Left lung (tissue), 10 donors: ENCODE results near the gene MARCHF9. TPM values are rescaled to one million over a fixed set of nuclear protein-coding genes. Genes with fewer than 3 reads are reported as not detected.

Source experiments
- ATAC-seq: fragments of 200-7000 bp; cut with Tn5 transposase; one replicate; pipeline ENCODE4 v1.9.1; 2020; ENCODE audit warnings: moderate library complexity
- DNase-seq, 4 donors: peaks; one replicate each; pipeline ENCODE4 v3.0.0-alpha.2; 2013 to 2020
- H3K27ac ChIP-seq, 2 donors: fragments of 200-600 bp; sonication (generic) in 1 of 2; one replicate each; pipeline versions ENCODE4 v1.5.0 to v1.8.0; 2020 to 2021
- H3K27me3 ChIP-seq, 2 donors: fragments of 200-600 bp; sonication (generic) in 1 of 2; one replicate each; pipeline versions ENCODE4 v1.5.0 to v1.8.0; 2020 to 2021
- H3K36me3 ChIP-seq, 2 donors: fragments of 200-600 bp; sonication (generic) in 1 of 2; one replicate each; pipeline versions ENCODE4 v1.5.0 to v1.8.0; 2020 to 2021
- H3K4me1 ChIP-seq, 2 donors: fragments of 200-600 bp; one replicate each; pipeline ENCODE4 v1.8.0; 2021
- H3K4me3 ChIP-seq, 2 donors: fragments of 200-600 bp; sonication (generic) in 1 of 2; one replicate each; pipeline versions ENCODE4 v1.5.0 to v1.8.0; 2020 to 2021; ENCODE audit warnings: mild to moderate bottlenecking in 1 of 2
- H3K9me3 ChIP-seq, 2 donors: fragments of 200-600 bp; sonication (generic) in 1 of 2; one replicate each; pipeline versions ENCODE4 v1.5.0 to v1.8.0; 2020 to 2021
- intact Hi-C, 2 donors: fragments of 100-400 bp; cut with DNase I; formaldehyde crosslinking; loops; one replicate each; pipeline versions ENCODE4 v1.11.2 to v1.14.2; 2022
- polyA plus RNA-seq, 6 donors: library from polyadenylated mRNA; unstranded; fragments of 120-200 nt; gene quantifications; one replicate each; pipeline ENCODE4 v1.2.1, GENCODE V29; 2013; ENCODE audit not compliant: insufficient read length in 6 of 6
- total RNA-seq, 2 donors: library from RNA; stranded (reverse); fragmentation: NEBNext Ultra II Directional; extraction: Animal tissue kit (Norgen Biotek cat#: 25700); gene quantifications; one replicate each; pipeline ENCODE4 v1.2.1, GENCODE V29; 2021
- TF ChIP-seq, protein P1 (sequence below), 2 donors: fragments of 200-600 bp; sonication (generic) in 1 of 2; IDR thresholded peaks; one replicate each; pipeline versions ENCODE4 v1.5.0 to v1.8.0; 2021; ENCODE audit warnings: antibody characterized with exemption in 2 of 2
- donor health status: DM: no; HTN: yes; CAD: no.
- donor health status: DM: no; HTN: no; CAD: no.

MARCHF9 gene
- total and polyA plus RNA-seq, 8 donors, result 16.5 to 22.6 (median 19.5) TPM

GRCh38 chr12:57775563-57776246 is 20.8 kb downstream of the MARCHF9 start:
- intact Hi-C loops, result no loop called here
- TF ChIP-seq, protein P1, sequence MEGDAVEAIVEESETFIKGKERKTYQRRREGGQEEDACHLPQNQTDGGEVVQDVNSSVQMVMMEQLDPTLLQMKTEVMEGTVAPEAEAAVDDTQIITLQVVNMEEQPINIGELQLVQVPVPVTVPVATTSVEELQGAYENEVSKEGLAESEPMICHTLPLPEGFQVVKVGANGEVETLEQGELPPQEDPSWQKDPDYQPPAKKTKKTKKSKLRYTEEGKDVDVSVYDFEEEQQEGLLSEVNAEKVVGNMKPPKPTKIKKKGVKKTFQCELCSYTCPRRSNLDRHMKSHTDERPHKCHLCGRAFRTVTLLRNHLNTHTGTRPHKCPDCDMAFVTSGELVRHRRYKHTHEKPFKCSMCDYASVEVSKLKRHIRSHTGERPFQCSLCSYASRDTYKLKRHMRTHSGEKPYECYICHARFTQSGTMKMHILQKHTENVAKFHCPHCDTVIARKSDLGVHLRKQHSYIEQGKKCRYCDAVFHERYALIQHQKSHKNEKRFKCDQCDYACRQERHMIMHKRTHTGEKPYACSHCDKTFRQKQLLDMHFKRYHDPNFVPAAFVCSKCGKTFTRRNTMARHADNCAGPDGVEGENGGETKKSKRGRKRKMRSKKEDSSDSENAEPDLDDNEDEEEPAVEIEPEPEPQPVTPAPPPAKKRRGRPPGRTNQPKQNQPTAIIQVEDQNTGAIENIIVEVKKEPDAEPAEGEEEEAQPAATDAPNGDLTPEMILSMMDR (IDR thresholded peaks at IDR 0.05), result no peak
- H3K36me3 ChIP-seq, result peaks cover 0 to 3% of the 10 kb centered on the region in 2 donors
- no peaks in the 10 kb centered on the region for H3K27me3 ChIP-seq
- H3K4me1 ChIP-seq, result peaks cover 5 to 40% of the 10 kb centered on the region in 2 donors
- DNase-seq, result no peak
- no peak for ATAC-seq
- no peaks in the 10 kb centered on the region for H3K9me3 ChIP-seq
- H3K4me3 ChIP-seq, result no peak overlapping the region
- no peak overlapping the region for H3K27ac ChIP-seq

DNA sequence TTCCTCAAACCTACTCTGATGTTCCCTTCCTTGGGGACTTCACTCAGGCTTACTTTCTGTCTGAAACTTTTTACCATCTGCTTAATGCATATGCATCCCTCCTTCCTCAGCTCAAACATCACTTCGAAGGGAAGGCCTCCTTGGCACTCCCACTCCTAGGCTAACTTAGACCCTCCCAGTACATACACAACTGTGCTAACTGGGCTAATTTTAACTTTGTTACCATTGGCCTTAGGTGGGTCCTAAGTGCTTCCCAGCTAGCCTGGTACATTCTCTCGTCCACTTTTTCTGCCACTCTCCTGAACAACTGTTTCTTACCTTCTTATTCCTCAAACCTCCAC is 21.3 kb downstream of the MARCHF9 start:
- ATAC-seq (no peak), DNase-seq (no peak)
- Histone ChIP-seq H3K4me1 (peaks cover 4 to 40% of the 10 kb centered on the region in 2 donors), H3K9me3 (no peaks in the 10 kb centered on the region), H3K27me3 (no peaks in the 10 kb centered on the region), H3K4me3 (no peak overlapping the region), H3K27ac (no peak overlapping the region), H3K36me3 (peaks cover 0 to 5% of the 10 kb centered on the region in 2 donors)
- intact Hi-C loops, result no loop called here
- TF ChIP-seq, protein P1 (IDR thresholded peaks at IDR 0.05), result no peak

DNA sequence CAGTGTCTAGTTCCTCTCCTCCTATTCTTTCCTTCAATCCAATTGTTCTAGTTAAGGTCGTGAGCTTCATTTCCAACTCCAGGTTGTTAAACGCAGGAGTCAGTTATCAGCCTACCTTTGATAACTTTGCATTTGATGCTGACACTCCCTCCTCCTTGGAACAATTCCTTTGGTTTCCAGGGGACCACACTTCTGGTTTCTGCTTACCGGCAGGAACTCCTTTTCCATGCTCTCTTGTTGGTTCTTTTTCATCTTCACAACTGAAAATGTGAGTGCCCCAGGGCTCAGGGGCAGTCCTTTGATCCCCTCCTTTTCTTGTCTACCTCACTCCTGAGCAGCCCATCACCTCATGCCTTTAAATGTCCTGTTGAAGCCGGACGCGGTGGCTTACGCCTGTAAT is 22.5 kb downstream of the MARCHF9 start:
- Histone ChIP-seq H3K4me3 (no peak overlapping the region), H3K9me3 (no peaks in the 10 kb centered on the region), H3K27me3 (no peaks in the 10 kb centered on the region), H3K27ac (no peak overlapping the region), H3K36me3 (peaks cover 0 to 5% of the 10 kb centered on the region in 2 donors), H3K4me1 (peaks cover 0 to 44% of the 10 kb centered on the region in 2 donors)
- TF ChIP-seq, protein P1 (IDR thresholded peaks at IDR 0.05), result no peak
- intact Hi-C loops, result no loop called here
- no peak for DNase-seq
- no peak for ATAC-seq

- Histone ChIP-seq H3K36me3 (peaks cover 0 to 5% of the 10 kb centered on the region in 2 donors), H3K27ac (no peak overlapping the region), H3K4me3 (no peak overlapping the region), H3K9me3 (no peaks in the 10 kb centered on the region), H3K27me3 (no peaks in the 10 kb centered on the region), H3K4me1 (peaks cover 0 to 41% of the 10 kb centered on the region in 2 donors)
- DNase-seq, result no peak
- TF ChIP-seq, protein P1 (IDR thresholded peaks at IDR 0.05), result no peak
- intact Hi-C loops, result no loop called here
- ATAC-seq, result no peak
These were observed 23.0 kb downstream of the MARCHF9 start for GRCh38 chr12:57777911-57778310.

DNA sequence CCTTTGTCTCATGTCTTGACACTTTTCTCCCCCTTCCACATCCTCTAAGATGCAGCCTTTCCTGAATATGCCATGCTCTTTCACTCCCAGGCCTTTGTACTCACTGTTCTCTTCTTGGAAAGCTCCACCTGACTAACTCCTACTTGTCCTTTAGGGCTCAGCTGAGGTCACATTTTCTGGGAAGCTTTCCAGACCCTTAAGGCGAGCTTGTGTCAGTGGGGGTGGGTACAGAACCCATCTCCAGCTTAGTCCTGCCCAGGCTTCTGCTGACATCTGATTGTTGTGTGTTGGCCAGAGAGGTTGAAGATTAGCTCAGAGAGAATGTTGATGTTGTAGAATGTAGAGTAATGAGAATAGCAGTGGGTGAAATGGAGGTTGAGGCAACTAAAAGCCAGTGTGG is 24.8 kb downstream of the MARCHF9 start:
- Histone ChIP-seq H3K36me3 (peaks cover 0 to 5% of the 10 kb centered on the region in 2 donors), H3K4me1 (peaks cover 10 to 41% of the 10 kb centered on the region in 2 donors), H3K9me3 (no peaks in the 10 kb centered on the region), H3K27ac (no peak overlapping the region), H3K4me3 (no peak overlapping the region), H3K27me3 (no peaks in the 10 kb centered on the region)
- DNase-seq (no peak), ATAC-seq (no peak)
- TF ChIP-seq, protein P1 (IDR thresholded peaks at IDR 0.05), result no peak
- intact Hi-C loops, result no loop called here
